ENCODE results near the gene MYBL2. TPM values are rescaled to one million over a fixed set of nuclear protein-coding genes. Genes with fewer than 3 reads are reported as not detected.

MYBL2 gene
- total RNA-seq, 1 experiment from 2014 or later: 159 TPM

DNA sequence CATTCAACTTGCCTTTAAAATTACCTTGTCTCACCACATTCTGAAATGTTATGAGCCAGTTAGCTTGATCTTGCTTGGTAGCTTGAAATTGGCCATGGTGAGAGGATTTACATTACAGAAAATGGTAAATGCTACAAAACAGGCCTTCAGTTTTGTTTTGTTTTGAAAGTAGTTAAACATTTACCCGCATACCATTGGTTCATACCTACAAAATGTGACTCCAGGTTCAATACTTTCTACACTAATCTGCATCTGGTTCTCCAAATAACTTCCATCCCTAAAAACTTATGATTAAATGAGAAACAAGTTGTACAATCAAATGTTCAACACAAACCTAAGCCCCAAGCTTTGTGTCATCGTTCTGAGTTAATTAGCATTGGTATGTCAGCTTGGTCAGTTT lies 30.5 kb upstream of the MYBL2 start:
- no peak overlapping the region for H3K27ac Mint-ChIP-seq

More for the DNA sequence above, 30.5 kb upstream of the MYBL2 start:
- Histone ChIP-seq H4K5ac (ENCODE audit: insufficient read length, low read depth, low read length) (no peak overlapping the region), H3K79me2 (ENCODE audit: insufficient read depth, low read length) (no peaks in the 10 kb centered on the region), H3K9me3 (ENCODE audit: control insufficient read depth, low read depth, low read length) (no peaks in the 10 kb centered on the region), H3K14ac (ENCODE audit: insufficient read depth, low read length) (no peak overlapping the region), H3K9ac (ENCODE audit: extremely low read depth, insufficient read length, low read length) (no peak overlapping the region), H3K27me3 (ENCODE audit: insufficient read depth, low read length) (no peaks in the 10 kb centered on the region), H3K23me2 (ENCODE audit: insufficient read length, low read depth, low read length, poor library complexity, severe bottlenecking) (no peaks in the 10 kb centered on the region), H4K20me1 (ENCODE audit: control insufficient read depth, insufficient read depth, insufficient read length) (no peaks in the 10 kb centered on the region), H3K18ac (ENCODE audit: insufficient read length, low read depth, low read length) (no peak overlapping the region), H3K23ac (ENCODE audit: insufficient read length, low read depth, low read length) (no peak overlapping the region), H2AK5ac (ENCODE audit: insufficient read length, low read length) (no peak overlapping the region), H3K4me1 (ENCODE audit: insufficient read depth, low read length) (no peaks in the 10 kb centered on the region), H3K4me2 (ENCODE audit: insufficient read depth, insufficient read length, low read length) (no peak overlapping the region), H2BK12ac (ENCODE audit: insufficient read length, low read depth, low read length) (no peak overlapping the region), H3T11ph (ENCODE audit: low read length) (no peak overlapping the region), H2BK20ac (ENCODE audit: low read depth, low read length, poor library complexity, severe bottlenecking) (no peak overlapping the region), H2AFZ (ENCODE audit: low read length) (no peak overlapping the region), H2BK15ac (ENCODE audit: low read depth, low read length) (no peak overlapping the region), H2BK5ac (ENCODE audit: insufficient read length, low read length) (no peak overlapping the region), H4K8ac (replicated peaks; ENCODE audit: insufficient read length, low read depth, low read length) (no peak overlapping the region), H3K27ac (ENCODE audit: insufficient read length, low read depth, low read length) (no peak overlapping the region), H4K91ac (ENCODE audit: insufficient read length, low read depth, low read length) (no peak overlapping the region), H2BK120ac (ENCODE audit: low read depth, low read length, poor library complexity, severe bottlenecking) (no peak overlapping the region), H3K4ac (ENCODE audit: low read depth, low read length) (no peak overlapping the region), H3K56ac (ENCODE audit: insufficient read length, low read depth, low read length) (no peak overlapping the region), H3K79me1 (ENCODE audit: insufficient read depth, low read depth, low read length, poor library complexity, severe bottlenecking) (no peaks in the 10 kb centered on the region)
- H3K36me3 Mint-ChIP-seq (ENCODE audit: insufficient read depth in 1 of 3, low read depth in 3 of 3): peaks cover 7 to 59% (median 53%) of the 10 kb centered on the region in 3 experiments; a peak in 6 of 7 replicates
- no peaks in the 10 kb centered on the region for H3K9me3 Mint-ChIP-seq
- TF ChIP-seq, protein P1, sequence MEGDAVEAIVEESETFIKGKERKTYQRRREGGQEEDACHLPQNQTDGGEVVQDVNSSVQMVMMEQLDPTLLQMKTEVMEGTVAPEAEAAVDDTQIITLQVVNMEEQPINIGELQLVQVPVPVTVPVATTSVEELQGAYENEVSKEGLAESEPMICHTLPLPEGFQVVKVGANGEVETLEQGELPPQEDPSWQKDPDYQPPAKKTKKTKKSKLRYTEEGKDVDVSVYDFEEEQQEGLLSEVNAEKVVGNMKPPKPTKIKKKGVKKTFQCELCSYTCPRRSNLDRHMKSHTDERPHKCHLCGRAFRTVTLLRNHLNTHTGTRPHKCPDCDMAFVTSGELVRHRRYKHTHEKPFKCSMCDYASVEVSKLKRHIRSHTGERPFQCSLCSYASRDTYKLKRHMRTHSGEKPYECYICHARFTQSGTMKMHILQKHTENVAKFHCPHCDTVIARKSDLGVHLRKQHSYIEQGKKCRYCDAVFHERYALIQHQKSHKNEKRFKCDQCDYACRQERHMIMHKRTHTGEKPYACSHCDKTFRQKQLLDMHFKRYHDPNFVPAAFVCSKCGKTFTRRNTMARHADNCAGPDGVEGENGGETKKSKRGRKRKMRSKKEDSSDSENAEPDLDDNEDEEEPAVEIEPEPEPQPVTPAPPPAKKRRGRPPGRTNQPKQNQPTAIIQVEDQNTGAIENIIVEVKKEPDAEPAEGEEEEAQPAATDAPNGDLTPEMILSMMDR (conservative IDR thresholded peaks at IDR 0.05): no peak
- H3K27me3 Mint-ChIP-seq (ENCODE audit: low read depth): no peaks in the 10 kb centered on the region
- no peak overlapping the region for H3K4me3 Mint-ChIP-seq
- no peak for DNase-seq
- H3K4me1 Mint-ChIP-seq: no peaks in the 10 kb centered on the region
- WGBS (ENCODE audit: extremely low coverage, insufficient read length, low lambda C conversion rate): no CpG with 5 or more reads among the region's 2 CpGs

Measured in H9 (cell line).